Right ventricle myocardium inferior (tissue), 1 donor: ENCODE data around the gene PGLYRP3. TPM values are rescaled to one million over a fixed set of nuclear protein-coding genes. Genes with fewer than 3 reads are reported as not detected.

Experiments
- total RNA-seq: library from RNA; stranded (reverse); fragmentation: NEBNext Ultra II Directional; extraction: Animal tissue kit (Norgen Biotek cat#: 25700); gene quantifications from one replicate; pipeline ENCODE4 v1.2.1, GENCODE V29; 2021
- donor health status: DM: no; HTN: yes; CAD: no; lungs with severe emphysema.

PGLYRP3 gene
- total RNA-seq, 1 donor from 2014 or later, result not detected

Other genes with a start within 250 kb of the PGLYRP3 start
- gene SPRR2B, start 241.3 kb downstream of the PGLYRP3 start, total RNA-seq, result not detected
- not detected for gene SPRR2E, start 218.4 kb downstream of the PGLYRP3 start, total RNA-seq
- not detected for gene SPRR2F, start 199.4 kb downstream of the PGLYRP3 start, total RNA-seq
- not detected for gene SPRR2G, start 162.1 kb downstream of the PGLYRP3 start, total RNA-seq
- gene LELP1, start 109.5 kb downstream of the PGLYRP3 start, total RNA-seq, result not detected
- not detected for gene PRR9, start 95.4 kb downstream of the PGLYRP3 start, total RNA-seq
- not detected for gene LORICRIN, start 53.3 kb downstream of the PGLYRP3 start, total RNA-seq
- not detected for gene PGLYRP4, start 35.9 kb upstream of the PGLYRP3 start, total RNA-seq
- 190 TPM for gene S100A9, start 44.9 kb upstream of the PGLYRP3 start, total RNA-seq
- 4.0 TPM for gene S100A12, start 62.7 kb upstream of the PGLYRP3 start, total RNA-seq
- gene S100A8, start 78.1 kb upstream of the PGLYRP3 start, total RNA-seq, result 79.9 TPM
- not detected for gene S100A7A, start 103.6 kb upstream of the PGLYRP3 start, total RNA-seq
- gene S100A7, start 147.7 kb upstream of the PGLYRP3 start, total RNA-seq, result not detected
- gene S100A6, start 223.0 kb upstream of the PGLYRP3 start, total RNA-seq, result 265 TPM
- gene S100A5, start 228.0 kb upstream of the PGLYRP3 start, total RNA-seq, result not detected
- 164 TPM for gene S100A4, start 232.9 kb upstream of the PGLYRP3 start, total RNA-seq
- 0.49 TPM for gene S100A3, start 236.3 kb upstream of the PGLYRP3 start, total RNA-seq